Activated CD8-positive, alpha-beta memory T cell treated with anti-CD3 and anti-CD28 coated beads, Interleukin-2, amount 50 U/mL, for 4 hours (primary cell): Measurements from ENCODE around the gene ABCD3.

Experiments
- DNase-seq: peaks from one replicate; pipeline ENCODE4 v3.0.0-alpha.2; 2020

The ABCD3 gene

GRCh38 chr1:94529416-94529815, 111.2 kb downstream of the ABCD3 start:
- no peak for DNase-seq

DNA sequence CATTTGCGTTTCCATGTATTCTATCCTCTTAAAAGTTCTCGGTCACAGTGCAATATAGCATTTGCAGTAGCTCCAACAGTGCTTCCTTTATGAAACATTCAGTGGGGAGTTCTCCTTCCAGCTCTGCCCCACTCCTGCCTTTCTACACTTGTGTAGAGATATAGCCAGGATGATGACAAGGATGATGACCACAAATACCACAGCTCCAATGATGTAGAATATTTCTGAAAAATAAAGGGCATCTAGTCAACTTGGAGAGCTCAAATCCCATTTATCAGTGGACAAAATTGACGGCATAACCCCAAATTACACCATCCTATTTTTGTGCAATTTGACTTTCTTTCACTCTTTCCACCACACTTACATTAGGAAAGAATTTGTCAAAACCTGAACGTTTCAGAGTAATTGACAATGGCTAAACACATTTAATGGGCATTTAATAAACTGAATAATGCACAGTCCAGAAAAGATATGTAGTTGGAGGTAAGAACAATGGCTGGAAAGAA, 112.2 kb downstream of the ABCD3 start:
- no peak for DNase-seq

DNA sequence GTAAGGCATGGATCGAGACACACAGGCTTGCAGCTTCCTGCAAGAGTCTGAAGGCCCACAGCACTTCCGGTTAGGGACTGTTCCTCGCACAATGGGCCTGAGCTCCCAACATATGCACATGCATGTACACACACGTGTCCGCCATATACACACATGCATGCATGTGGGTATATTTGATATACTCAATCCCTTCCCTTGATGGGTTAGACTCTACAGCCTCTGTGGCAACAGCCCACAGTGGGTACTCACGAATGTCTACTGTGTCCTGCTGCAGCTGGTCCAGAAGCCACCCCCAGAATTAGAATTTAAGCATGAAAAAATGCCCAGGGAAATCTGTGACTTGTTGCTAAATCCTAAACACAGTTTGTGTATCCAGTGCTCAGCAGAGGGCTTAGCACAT, 113.5 kb downstream of the ABCD3 start:
- no peak for DNase-seq

DNA sequence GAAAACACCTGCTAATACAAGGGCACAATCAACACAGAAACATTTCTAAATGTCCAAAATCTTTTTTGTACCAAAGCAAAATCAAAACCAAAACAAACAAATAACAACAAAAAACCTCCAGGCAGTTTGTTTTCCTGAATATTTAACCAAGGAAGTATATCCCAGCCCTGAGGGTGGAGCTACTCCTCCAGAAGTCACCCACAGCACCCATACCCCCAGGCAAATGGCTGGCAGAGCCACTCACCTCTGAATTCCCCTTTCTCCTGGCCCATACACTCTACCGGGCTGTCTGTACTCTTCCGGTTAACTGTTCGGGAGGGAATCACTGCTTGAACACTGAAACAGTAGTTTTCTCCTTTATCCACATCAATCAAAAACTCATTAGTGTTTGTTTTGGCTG, 113.9 kb downstream of the ABCD3 start:
- DNase-seq, result no peak

DNA sequence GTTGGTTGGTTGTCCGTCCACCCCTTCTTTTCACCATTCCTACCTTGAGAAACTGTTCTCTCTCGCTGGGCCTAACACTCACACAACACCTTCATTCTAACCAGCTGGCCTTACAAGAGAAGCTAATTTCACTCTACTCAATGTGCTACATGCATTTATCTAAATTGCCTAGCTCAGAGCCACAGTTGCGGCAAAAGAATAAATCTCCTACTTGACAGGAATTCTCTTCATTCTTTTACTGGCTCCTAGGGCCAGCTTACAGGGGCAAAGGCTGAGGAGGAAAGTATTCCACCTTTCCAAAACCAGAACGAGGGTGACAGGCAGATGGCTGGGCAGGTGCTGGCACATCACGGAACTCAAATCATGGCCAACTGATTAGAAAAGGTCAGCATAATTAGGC, 116.9 kb downstream of the ABCD3 start:
- DNase-seq, result no peak

DNA sequence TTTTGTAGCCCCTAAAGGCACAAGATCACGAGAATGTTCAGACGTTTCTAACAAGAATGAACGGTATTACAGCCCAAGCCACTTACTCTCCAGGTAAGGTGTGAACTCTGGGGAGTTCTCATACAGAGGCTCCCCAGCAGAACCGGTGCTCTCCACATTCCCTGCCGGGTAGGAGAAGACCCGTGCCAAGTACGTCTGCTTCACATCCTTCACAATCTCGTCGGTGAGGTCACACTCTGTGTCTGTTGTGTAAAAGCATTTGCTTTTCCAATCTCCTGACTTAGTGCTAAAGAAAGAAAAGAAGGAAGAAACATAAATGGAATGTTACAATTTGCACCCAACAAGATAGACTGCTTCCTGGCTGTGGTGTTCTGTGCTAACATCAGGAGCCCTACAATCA, 117.7 kb downstream of the ABCD3 start:
- no peak for DNase-seq

DNA sequence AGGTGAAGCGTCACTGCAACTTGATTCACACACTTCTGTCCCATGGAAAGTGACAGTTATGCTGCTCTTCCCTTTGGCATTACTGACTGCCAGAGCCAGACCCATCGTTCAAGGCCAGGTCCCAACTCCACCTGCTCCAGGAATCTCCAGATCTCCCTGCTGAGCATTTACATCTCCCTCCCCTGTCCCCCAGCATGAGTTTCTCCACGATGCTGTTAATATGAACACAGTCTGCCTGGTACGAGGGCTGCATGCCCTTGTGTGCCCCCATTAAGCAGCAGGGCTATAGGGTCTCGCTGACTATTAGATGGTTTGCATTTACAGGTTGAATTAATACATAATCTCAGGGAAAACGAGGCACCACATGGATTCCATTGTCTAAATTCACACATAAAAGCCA, 119.1 kb downstream of the ABCD3 start:
- no peak for DNase-seq

- no peak for DNase-seq
These were observed 120.1 kb downstream of the ABCD3 start for GRCh38 chr1:94538243-94538827.

DNA sequence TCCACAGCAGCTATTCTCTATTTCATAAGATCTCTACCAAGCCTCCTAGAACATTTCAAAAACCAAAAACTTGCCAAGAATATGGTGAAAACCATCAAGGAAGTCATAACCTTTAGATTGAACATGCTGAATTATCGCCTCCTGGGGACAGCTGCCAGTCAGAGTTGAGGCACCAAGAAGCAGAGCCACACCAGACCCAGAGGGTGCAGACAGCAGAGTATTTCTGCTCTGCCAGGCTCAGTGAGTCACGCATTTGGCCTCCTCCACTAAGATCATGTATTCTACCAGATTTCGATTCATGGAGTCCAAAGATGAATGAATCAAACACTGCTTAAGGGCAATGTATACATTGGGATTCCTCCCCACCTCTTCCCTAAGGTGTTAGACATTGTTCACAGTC, 121.3 kb downstream of the ABCD3 start:
- no peak for DNase-seq

DNA sequence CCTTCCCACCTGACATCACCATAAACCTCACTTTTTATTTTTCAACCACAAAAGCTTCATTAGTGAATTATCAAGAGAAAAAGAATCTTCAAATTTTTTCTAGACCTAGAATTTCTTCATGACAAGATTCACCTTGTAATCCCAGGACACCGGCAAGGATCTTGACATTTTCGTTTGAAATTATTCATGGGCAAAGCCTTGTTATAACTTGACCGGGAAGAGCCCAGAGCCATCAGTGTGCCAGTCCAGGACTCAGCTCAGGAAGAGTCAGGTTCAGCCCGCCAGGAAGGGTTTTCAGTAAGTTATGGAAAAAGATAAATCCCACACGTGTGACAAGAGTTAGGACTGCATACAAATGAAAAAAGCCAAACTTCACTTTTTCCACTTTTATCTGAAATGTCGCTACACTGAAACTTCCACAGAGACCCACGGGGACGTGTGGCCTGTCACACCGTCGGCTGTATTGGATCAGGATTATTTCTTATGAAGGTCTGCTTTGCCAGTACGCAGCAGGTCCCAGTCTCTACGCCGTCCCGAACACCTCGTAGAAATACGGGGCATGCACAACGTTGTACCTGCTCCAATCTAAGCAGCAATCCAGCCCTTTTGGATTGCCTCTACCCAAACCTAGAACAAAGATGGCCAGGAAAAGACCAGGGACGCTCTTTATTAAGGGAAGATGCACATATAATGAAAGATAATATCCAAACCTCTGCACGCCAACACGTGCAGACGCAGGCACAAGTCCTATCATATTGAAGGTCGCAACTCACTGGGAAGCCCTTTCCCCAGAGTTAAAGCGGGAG, 122.5 kb downstream of the ABCD3 start:
- no peak for DNase-seq

GRCh38 chr1:94541246-94542087, 123.3 kb downstream of the ABCD3 start, which contains the start of gene F3:
Gene F3 (minus strand): TSS chr1:94541759. CDS start chr1:94541636, 123 bp downstream.
- DNase-seq, result peak; percentile 75

DNA sequence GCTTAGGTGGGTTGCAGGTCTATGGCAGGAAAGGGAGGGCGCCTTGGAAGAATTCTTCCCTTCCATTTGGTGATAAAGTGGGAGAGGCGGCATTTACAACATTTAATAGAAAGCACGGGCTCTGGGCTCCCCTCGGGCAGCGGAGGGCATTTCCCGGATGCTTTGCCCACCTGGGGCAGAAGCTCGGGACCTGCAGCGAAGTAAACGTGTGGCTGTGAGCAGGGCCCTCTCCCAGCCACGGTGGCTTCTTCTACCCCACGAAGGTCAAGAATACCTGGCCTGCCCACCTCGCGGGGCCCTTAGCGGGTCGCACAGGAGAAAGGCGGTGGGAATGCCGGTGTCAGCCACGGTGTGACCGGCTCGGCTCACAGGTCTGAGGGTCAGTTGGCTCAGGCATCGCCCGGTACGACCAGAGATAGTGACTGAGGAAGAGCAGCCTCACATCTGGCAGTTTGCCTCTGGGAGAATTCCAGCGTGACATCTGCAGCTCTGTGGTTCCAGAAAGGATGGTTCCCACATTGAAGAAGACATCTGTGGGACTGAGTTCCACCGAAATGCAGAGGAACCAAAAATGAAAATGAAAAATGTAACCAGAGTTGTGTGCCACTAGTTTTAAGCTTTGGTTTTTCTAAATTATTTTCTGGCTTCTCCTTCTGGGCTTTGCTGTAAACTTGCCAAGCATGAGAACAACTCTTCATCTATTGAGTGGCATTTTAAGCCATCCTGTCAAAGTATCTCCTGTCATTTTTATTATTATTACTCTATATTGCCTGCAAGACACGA, 124.1 kb downstream of the ABCD3 start:
- no peak for DNase-seq

DNA sequence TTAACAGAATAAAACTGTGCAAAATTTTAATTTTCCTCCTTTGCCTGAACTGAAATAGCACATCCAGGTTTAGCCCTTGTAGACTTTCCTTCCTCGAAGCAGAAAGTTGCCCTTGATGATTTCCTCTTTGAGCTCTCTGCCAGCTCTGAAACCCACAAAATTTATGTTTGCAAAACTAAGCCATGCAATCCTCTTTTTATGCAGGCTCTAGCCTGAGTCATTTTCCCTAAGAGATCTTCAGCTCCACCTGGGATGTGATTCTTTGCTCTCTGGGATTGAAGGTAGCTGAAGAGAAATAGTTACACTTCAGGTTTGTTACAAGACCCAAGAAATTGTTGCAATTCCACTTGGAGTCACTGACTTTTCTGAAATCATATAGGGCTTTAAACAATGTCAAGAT, 124.8 kb downstream of the ABCD3 start:
- DNase-seq, result no peak

DNA sequence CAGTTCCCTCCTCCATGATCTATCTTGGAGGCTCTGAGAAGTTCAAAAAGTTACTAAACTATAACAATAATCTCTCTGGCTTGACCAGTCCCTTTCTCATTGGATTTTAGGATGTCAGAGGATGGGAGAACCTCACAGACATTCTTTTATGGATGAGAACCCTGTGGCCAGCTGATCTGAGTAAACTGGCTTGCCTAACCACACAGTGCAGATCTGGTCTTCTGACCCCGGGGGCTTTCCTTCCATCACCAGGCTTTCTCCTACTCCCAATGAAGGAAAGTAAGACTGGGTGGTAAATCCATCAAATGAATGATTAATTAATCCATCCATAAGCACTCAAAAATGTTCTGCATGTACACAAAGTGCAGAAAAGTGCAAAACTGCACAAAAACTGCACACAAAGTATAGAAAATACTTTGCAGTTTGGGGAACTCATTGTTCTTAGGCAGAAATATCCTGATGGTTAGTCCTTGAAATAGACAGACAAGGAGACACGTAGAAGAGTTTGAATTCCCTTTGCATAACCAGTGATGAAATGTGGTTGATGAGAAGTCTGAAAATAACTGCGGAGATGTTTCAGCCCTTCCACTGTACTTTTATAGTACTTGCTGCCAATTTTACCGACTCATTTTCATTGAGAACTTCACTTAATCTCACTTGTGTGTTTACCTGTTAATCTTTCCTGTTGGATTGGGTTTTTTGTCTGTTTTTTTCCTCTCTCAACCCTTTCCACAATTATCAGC, 125.9 kb downstream of the ABCD3 start:
- no peak for DNase-seq

DNA sequence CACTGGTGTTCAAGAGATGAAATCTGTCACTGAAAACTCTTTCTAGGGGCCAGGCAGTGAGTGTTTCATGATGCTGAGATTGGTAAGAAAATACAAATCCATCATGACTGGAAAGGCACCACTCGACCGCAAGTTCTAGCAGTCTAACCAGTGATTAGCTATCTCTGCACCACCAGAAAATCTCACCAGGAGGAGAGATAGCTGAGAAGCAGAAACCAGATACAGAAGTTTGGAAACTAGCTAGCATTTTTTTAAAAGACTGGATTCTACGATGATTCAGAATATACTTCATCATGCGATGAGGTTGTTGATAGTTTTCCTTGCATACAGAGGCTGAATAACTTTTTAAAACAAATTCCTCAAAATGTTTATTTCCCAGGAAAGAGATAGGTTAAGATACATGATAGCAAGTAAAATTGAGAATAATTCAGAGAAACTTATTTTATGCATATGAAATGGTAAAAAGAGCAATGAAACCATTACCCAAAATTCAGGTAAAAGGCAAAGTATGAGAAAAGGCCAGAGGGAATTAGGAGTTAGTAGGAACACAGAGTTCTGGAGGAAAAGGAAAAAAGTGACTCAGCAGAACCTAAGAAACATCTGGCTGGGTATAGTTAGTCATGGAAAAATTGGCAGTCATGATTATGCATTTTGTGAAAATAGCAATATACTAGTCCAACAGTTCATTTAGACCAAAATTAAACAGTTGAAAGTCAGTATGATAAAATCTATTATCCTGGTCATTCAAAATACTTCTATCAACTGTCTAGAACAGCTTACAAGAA, 126.7 kb downstream of the ABCD3 start:
- no peak for DNase-seq

- DNase-seq, result no peak
These were observed 131.5 kb downstream of the ABCD3 start for GRCh38 chr1:94549706-94550105.

DNA sequence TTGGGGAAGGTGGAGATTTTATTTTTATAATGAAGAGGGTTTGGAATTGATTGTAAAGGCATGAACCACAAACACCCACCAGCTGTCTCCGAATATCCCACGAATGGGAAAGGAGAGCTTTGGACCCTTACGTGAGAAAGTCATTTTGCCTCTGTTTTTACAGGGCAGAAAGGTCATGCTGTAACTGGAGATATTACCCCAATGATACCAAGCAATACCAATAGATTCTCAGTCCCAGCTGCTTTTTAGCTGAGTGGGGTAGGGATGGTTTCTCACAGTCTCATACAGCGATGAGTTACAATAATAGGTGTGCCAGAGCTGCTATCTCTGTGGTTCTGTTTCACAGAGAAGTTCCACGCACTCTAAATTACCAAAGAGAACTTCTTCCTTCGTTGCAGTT, 132.2 kb downstream of the ABCD3 start:
- DNase-seq, result no peak

GRCh38 chr1:94550800-94551241, 132.6 kb downstream of the ABCD3 start:
- no peak for DNase-seq

DNA sequence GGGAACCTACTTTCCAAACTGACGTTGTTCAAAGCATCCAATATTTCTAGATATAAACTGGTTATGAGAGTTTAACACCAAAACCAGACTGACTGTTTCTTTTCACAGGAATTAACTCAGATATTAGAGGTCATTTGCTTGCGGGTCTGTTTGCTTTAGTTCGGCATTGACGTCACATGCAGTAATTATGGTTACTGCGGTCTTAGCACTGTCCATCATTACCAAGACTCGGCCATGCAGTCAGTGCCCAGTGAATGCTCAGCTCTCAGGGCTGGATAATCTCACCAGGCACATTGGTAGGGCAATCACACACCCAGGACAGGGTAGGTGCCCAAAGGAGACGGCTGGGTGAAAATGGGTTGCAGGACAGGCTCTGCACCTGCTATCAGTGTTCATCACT, 133.3 kb downstream of the ABCD3 start:
- DNase-seq, result no peak

- DNase-seq, result no peak
These were observed 133.9 kb downstream of the ABCD3 start for GRCh38 chr1:94552071-94552586.

DNA sequence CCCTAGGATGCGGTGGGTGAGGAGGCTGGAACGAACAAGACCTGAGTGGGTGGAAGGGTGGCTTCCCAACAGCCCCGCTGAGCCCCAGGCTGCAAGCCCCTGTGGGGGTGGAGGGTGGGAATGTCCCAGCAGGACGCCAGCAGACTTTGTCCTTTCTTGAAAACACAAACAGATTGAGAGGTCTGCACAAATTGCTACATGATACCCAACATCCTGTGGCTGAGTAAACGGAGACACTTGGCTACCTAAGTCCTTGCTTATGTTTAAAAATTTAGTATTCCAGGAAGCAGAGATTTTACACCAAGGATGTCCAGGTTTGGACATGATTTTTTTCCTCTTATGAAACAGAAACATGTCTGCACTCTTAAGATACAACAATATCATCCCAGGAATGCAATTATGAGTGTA, 135.1 kb downstream of the ABCD3 start:
- no peak for DNase-seq
